Measurements from ENCODE around the gene UNC93A. TPM values are rescaled to one million over a fixed set of nuclear protein-coding genes. Genes with fewer than 3 reads are reported as not detected.
"Not testable (repeated sequence)": the region's sequence is repeated elsewhere in the genome, so short reads cannot be mapped to it uniquely, and the experiment has no call there.

The UNC93A gene
- polyA plus RNA-seq, 3 donors = 4.2 to 15.2 (median 7.8) TPM

GRCh38 chr6:167268683-167269280 is 22.3 kb upstream of the UNC93A start:
- no peak for DNase-seq

GRCh38 chr6:167270499-167271311 is 20.4 kb upstream of the UNC93A start:
- DNase-seq = no peak

DNA sequence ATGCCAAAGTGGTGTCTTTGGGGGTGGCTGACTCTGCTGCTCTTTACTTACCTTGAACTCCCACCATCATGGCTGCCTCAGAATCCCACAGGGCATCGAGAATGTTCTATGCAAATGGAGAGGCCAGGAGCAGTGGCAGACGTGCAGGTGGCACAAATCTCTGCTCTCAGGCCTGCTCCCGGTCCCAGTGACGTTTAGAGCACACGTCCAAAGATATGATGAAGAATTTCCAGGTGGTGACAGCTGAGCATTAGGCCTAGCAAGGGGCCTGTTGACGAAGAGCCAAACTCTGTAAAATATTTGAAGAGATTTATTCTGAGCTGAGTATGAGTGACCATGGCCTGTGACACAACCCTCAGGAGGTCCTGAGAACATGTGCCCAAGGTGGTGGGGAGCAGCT is 19.0 kb upstream of the UNC93A start:
- DNase-seq = no peak

DNA sequence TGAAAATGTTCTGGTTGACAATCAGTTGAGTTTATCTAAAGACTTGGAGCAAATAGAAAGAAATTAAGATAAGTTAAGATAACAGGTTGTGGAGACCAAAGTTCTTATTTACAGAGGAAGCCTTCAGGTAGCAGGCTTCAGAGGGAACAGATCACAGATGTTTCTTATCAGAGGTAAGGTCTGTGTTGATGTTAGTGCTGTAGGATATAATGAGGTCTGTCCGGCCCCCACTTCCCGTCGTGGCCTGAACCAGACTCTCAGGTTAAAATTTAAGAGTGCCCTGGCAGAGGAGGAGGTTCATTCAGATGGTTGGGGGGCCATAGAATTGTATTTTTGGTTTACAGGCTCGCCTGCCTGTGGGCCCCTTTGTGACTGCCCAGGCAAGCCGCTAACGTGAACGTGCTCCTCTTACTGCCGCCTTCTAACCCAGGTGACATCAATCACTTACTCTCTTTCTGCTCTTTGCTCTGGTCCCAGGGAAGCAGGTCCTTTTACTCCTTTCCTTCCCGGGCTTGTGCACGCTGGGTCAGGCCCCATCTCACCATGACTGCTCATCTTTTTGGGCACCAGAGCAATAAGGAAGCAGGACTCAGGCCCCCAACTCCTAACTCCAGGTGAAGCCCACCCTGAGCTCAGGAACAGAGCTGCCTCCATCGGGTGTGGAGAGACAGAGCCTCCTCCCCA is 18.3 kb upstream of the UNC93A start:
- no peak for DNase-seq

- no peak for DNase-seq
Measured at GRCh38 chr6:167274270-167274669, 16.8 kb upstream of the UNC93A start.

DNA sequence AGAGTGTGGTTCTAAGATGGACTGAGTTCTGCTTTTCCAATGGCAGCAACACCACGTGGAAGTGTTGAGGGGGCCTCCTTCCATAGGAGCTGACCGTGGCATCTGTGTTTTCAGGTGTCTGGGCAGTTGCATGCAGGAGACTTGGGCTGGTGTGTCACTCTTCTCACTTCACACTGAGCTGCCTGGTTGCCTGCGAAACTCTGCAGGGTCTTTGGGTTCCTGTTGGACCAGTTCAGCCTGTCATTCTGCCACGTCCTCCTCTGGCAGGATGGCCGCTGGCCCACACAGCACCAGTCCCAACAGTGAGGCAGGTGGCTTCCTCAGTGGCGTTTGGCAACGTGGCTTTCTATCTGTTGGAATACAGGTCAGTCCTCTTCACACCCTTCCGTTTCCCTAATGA is 16.1 kb upstream of the UNC93A start:
- DNase-seq = no peak

GRCh38 chr6:167275436-167275835 is 15.7 kb upstream of the UNC93A start:
- DNase-seq = no peak

- no peak for DNase-seq
Measured at GRCh38 chr6:167276772-167277533, 14.2 kb upstream of the UNC93A start.

- DNase-seq = not testable (repeated sequence)
Measured at GRCh38 chr6:167278173-167278940, 12.8 kb upstream of the UNC93A start.

DNA sequence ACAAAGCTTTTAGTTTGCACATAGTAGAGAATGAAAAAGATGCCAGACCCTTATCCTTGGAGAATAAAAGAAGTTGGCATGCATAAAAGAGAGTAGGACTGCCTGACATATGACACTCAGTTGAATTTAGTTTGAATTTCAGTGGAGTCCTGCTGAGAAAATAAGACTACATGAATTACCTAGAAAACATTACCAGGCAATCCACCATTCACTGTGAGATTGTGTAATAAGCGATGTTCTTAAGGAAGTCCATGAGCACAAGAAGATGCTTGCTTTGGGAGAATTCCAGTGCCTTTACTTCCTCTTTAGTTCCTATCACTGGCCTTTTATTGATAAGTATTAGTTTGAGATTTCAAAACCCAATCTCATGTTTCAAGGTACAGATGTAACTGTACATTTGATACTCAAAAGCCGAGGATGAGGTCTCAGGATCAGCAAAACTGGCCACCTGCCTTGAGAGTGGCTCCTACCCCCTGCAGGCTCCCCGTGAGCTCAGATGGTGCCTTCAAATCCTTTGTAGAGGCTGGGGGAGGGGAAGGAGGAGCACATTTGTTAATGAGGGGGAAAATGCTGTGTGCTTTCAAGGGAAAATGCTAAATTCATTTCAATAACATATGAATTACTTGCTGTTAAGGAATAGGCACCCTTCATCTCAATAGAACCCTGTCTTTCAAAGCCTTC is 11.2 kb upstream of the UNC93A start:
- DNase-seq = no peak

DNA sequence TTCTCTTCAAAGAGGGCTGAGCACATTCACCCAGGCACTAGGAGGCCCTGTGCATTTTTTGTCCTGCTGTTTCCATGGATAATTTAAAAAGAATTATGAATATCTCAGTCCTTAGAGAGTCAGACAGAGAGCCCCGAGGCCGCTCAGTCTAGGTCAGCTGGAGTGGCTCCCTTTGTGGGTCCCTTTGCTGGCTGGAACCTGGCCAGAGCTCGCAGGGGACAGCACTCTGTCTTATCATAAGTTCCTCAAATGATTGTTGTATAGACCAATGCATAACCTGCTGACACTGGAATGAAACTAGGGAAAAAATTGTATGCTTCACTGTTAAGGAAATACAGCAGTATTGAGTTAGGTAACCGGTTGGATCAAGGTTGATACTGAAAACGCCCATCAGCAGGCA is 10.6 kb upstream of the UNC93A start:
- DNase-seq = not testable (repeated sequence)

DNA sequence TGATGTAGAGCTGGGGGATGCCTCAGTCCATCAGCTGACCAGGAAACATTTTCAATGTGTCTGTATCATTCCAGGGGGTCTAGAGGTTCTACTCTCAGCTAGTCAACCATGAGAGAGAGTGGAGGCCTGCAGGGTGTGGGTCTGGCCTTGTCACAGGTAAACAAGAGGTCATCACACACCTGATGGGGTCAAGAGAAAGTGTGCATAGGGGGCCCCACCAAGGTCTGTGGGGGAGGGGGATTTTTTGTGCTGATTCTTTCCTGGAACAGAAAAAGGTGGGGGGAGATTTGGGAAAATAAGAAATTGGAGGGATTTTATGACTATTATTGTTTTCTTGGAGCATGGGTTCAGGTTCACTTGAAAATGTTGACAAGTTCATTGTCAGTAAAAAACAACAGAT is 8.9 kb upstream of the UNC93A start:
- DNase-seq = no peak

- not testable (repeated sequence) for DNase-seq
Measured at GRCh38 chr6:167284565-167284964, 6.5 kb upstream of the UNC93A start.

DNA sequence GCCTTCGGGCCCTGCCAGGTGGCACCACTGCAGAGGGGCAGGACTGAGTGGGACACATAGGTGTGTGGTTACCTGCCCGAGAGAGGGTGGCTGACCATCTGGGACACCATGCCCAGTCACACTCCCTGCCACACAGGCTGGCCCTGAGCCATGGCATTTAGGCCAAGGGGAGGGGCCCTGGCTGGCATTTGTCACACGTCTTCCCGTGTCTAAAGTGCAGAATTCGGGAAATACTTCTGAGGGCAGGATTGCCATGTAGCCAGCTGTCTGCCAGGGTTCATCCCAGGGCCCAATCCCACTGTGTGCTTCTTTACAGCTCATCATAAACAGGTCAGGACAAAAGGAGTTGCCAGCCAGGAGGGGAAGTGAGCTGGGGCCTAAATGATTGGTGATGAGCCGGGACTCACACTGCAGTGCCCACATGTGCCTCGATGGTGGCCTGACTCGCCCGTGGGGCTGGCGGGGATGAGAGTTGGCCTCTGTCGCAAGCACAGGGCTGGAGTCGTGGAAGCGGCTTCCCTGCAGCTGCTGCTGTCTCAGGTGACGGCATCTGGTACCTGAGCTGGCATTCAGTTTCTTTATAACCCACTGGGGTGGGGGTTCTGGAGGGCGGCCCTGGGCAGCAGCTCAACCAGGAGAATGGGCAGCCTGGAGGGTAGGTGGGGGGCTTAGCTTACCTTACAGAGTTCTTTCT is 5.9 kb upstream of the UNC93A start:
- no peak for DNase-seq

DNA sequence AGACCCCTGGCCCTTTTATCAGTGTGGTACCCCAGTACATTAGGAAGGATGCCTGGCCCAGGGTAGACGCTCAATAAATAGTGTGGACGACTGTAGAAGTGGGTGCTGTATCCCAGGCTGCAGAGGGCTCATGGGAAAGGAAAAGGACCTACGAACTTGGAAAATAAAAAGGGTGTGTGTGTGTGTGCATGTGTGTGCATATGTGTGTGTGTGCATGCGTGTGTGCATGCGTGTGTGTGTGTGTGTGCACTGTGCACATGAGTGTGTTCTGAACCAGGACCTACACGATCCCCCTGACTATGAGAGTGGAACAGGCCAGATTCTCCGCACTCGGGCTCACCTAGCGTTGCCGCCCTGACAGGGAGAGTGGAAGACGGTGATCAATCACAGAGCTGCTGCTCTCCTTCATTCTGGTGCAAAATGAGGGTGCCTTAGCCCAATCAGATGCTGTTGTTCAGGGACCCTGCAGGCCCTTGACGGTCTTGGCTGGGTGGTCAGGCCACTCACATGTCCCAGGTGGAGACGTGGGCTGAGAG is 3.5 kb upstream of the UNC93A start:
- DNase-seq = no peak

DNA sequence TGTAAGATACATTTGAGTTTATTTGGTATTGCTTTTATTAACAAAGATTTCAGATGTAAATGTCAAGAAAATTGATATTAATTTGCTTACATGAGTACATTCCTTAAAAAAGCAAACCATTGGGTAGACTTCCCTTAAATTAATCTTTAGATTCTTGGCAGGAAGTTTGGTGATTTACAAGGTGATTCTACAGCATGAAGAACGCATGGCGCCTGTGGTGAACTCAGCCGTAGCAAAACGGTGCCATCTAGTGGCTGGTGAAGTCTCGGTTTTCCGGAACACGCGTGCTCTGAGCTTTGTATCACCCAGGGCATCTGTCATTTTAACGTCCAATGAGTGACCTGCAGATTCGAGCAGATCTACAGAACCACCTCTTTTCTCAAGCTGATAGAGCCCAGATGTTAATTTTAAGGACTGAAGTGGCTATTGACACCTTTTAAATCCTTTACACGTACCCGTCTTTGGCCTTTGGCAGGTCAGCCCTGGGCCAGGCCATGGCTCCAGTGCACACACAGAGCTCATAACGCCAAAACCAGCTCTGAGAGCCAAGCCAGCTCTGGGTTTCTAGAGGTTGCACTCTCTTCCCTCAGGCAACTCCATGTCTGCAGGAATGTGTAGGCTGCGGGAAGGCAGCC is 2.4 kb upstream of the UNC93A start:
- DNase-seq = not testable (repeated sequence)

DNA sequence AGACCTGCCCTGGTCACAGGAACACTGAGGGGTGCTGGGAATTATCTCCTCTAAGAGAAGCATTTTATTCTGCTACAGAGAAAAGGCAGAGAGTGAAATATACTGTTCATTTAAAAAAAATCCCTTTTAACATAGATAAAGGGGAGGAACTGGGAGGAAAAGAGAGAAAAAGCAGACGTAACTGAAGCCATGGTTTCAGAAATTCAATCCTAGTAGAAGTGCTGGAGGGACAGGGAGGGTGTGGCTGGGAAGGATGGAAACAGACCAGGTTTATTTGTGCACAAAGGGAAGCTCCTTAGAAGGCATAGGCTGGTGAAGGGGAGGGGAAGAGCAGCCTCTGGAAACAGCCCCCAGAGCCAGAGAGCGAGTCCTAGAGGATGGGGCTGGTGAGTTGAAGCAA is 1.8 kb upstream of the UNC93A start:
- DNase-seq = not testable (repeated sequence)

GRCh38 chr6:167291623-167292300 is 647 bp downstream of the UNC93A start:
- DNase-seq = no peak
